Mucosa of descending colon (tissue), 3 donors: ENCODE results near the gene ROS1. TPM values are rescaled to one million over a fixed set of nuclear protein-coding genes. Genes with fewer than 3 reads are reported as not detected.

ENCODE experiments used
- ATAC-seq: fragments of 200-7000 bp; cut with Tn5 transposase; one replicate; pipeline ENCODE4 v1.9.1; 2020; ENCODE audit warnings: mild to moderate bottlenecking, moderate library complexity
- DNase-seq, 3 donors: peaks; one replicate each; pipeline ENCODE4 v3.0.0-alpha.2; 2020
- H3K36me3 ChIP-seq: fragments of 200-600 bp; one replicate; pipeline ENCODE4 v1.8.0; 2021; ENCODE audit warnings: low read depth, mild to moderate bottlenecking
- H3K4me1 ChIP-seq: fragments of 200-600 bp; one replicate; pipeline ENCODE4 v1.8.0; 2021; ENCODE audit warnings: low read depth, mild to moderate bottlenecking
- H3K4me3 ChIP-seq: fragments of 200-600 bp; one replicate; pipeline ENCODE4 v1.8.0; 2021; ENCODE audit warnings: mild to moderate bottlenecking
- H3K9me3 ChIP-seq: fragments of 200-600 bp; one replicate; pipeline ENCODE4 v1.8.0; 2021; ENCODE audit warnings: mild to moderate bottlenecking
- CTCF ChIP-seq: fragments of 200-600 bp; IDR thresholded peaks from one replicate; pipeline ENCODE4 v1.8.0; 2022; ENCODE audit warnings: antibody characterized with exemption, mild to moderate bottlenecking
- intact Hi-C, 2 donors: fragments of 100-400 bp; cut with DNase I in 1 of 2; cut with micrococcal nuclease in 1 of 2; formaldehyde crosslinking; loops; one replicate each; pipeline versions ENCODE4 v1.11.0 to v1.11.1; 2022; cut with DNase I, micrococcal nuclease
- total RNA-seq, 3 donors: library from RNA; stranded (reverse); fragmentation: NEBNext Ultra II Directional in 2 of 3; extraction: Animal tissue kit (Norgen Biotek cat#: 25700) in 2 of 3; gene quantifications; one replicate each; pipeline versions ENCODE4 v1.2.1 to v1.2.4, GENCODE V29; 2021 to 2023
- donor health status: DM: no; HTN: no; CAD: no; lungs with moderate emphysema.
- donor health status: DM: no; HTN: no; CAD: no.
- donor health status: DM: no; HTN: yes; CAD: no.

ROS1 gene
- total RNA-seq, 3 donors from 2014 or later: 0.38 to 1.1 (median 1.0) TPM

- Histone ChIP-seq H3K4me3 (no peak overlapping the region), H3K36me3 (no peaks in the 10 kb centered on the region), H3K4me1 (no peaks in the 10 kb centered on the region), H3K9me3 (no peaks in the 10 kb centered on the region)
- intact Hi-C loops: no loop called here
- peak in 1 of 3 donors; percentile 16 for DNase-seq
- ATAC-seq: peak; percentile 99
- TF ChIP-seq CTCF: no peak
Observed at GRCh38 chr6:117389227-117390057, 36.3 kb downstream of the ROS1 start.

GRCh38 chr6:117387454-117387974 is 38.2 kb downstream of the ROS1 start:
- Histone ChIP-seq H3K9me3 (no peaks in the 10 kb centered on the region), H3K4me3 (no peak overlapping the region), H3K36me3 (no peaks in the 10 kb centered on the region), H3K4me1 (no peaks in the 10 kb centered on the region)
- intact Hi-C loops: no loop called here
- no peak for DNase-seq
- no peak for ATAC-seq
- no peak for TF ChIP-seq CTCF

- H3K4me3 ChIP-seq: no peak overlapping the region
- H3K9me3 ChIP-seq: no peaks in the 10 kb centered on the region
- no peak for DNase-seq
- H3K4me1 ChIP-seq: no peaks in the 10 kb centered on the region
- ATAC-seq: no peak
- H3K36me3 ChIP-seq: no peaks in the 10 kb centered on the region
- no peak for TF ChIP-seq CTCF
- intact Hi-C loops: no loop called here
Observed at GRCh38 chr6:117384659-117385058, 41.1 kb downstream of the ROS1 start.

- no peaks in the 10 kb centered on the region for H3K36me3 ChIP-seq
- no peak for TF ChIP-seq CTCF
- no peak for DNase-seq
- no peak for ATAC-seq
- H3K4me3 ChIP-seq: no peak overlapping the region
- H3K4me1 ChIP-seq: no peaks in the 10 kb centered on the region
- no peaks in the 10 kb centered on the region for H3K9me3 ChIP-seq
- intact Hi-C loops: no loop called here
Observed at GRCh38 chr6:117381749-117382148, 44.0 kb downstream of the ROS1 start.

- ATAC-seq: no peak
- Histone ChIP-seq H3K4me3 (no peak overlapping the region), H3K36me3 (no peaks in the 10 kb centered on the region), H3K4me1 (no peaks in the 10 kb centered on the region), H3K9me3 (no peaks in the 10 kb centered on the region)
- intact Hi-C loops: no loop called here
- no peak for DNase-seq
- no peak for TF ChIP-seq CTCF
Observed at GRCh38 chr6:117380298-117380697, 45.4 kb downstream of the ROS1 start.
